GM23248 (cell line): ENCODE data around the gene SF3A2.

Experiments used
- EZH2 ChIP-seq: fragments of 200-600 bp; sonication (generic); IDR thresholded peaks from 2 replicates; pipeline ENCODE4 v1.6.1; 2018; ENCODE audit warnings: antibody characterized with exemption, mild to moderate bottlenecking; ENCODE audit not compliant: insufficient read depth, poor library complexity, severe bottlenecking
- EZH2phosphoT487 ChIP-seq: fragments of 200-600 bp; sonication (generic); IDR thresholded peaks from 2 replicates; pipeline ENCODE4 v1.6.1; 2018; ENCODE audit warnings: antibody characterized with exemption, moderate library complexity, mild to moderate bottlenecking, low read depth; ENCODE audit not compliant: insufficient read depth

GRCh38 chr19:2190848-2191455 is 45.7 kb upstream of the SF3A2 start:
- TF ChIP-seq EZH2phosphoT487: no peak
- no peak for TF ChIP-seq EZH2
